GM12872 (cell line): ENCODE results near the gene HCN1.

Source experiments
- TF ChIP-seq, protein P1 (sequence below): IDR thresholded peaks from 3 replicates; pipeline ENCODE4 v1.5.1; 2011; ENCODE audit warnings: low read depth, mild to moderate bottlenecking, low read length, moderate library complexity; ENCODE audit not compliant: insufficient read depth

The HCN1 gene

DNA sequence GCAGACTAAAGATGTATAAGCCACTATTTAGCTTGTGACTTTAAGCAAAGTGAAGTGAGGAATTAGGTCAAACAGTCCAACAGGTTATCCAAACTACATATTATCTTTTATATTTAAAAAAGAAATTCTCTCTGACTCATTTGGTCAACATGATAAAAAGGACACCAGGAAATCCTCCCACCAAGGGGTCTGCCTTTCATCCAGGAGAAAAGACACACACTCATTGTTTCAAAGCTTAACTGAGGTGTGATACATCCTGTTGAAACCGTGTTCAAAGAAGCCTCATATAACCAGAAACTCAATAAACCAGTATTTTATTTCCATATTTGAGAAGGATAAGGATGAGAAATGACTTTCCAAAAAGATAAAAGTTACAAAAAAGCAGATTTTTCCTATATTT lies 417.1 kb downstream of the HCN1 start:
- TF ChIP-seq, protein P1, sequence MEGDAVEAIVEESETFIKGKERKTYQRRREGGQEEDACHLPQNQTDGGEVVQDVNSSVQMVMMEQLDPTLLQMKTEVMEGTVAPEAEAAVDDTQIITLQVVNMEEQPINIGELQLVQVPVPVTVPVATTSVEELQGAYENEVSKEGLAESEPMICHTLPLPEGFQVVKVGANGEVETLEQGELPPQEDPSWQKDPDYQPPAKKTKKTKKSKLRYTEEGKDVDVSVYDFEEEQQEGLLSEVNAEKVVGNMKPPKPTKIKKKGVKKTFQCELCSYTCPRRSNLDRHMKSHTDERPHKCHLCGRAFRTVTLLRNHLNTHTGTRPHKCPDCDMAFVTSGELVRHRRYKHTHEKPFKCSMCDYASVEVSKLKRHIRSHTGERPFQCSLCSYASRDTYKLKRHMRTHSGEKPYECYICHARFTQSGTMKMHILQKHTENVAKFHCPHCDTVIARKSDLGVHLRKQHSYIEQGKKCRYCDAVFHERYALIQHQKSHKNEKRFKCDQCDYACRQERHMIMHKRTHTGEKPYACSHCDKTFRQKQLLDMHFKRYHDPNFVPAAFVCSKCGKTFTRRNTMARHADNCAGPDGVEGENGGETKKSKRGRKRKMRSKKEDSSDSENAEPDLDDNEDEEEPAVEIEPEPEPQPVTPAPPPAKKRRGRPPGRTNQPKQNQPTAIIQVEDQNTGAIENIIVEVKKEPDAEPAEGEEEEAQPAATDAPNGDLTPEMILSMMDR: no peak

DNA sequence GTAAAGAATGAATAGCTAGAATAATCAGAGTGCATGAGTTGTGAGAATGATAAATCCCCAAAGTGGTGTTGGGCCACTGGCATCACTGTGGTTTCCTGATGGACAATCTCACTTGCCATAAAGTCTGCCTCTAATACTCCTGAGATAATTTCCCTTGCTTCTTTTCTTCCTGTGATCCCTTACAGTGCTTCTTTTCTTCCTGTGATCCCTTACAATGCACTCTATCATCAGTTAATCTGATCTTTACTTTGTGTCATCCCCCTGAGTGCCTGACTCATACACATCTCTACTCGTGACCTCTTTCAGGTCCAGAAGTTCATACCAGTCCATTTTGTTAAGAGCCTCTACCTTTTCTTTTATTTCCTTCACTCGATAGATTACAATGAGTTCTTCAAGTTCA lies 418.3 kb downstream of the HCN1 start:
- TF ChIP-seq, protein P1: no peak

DNA sequence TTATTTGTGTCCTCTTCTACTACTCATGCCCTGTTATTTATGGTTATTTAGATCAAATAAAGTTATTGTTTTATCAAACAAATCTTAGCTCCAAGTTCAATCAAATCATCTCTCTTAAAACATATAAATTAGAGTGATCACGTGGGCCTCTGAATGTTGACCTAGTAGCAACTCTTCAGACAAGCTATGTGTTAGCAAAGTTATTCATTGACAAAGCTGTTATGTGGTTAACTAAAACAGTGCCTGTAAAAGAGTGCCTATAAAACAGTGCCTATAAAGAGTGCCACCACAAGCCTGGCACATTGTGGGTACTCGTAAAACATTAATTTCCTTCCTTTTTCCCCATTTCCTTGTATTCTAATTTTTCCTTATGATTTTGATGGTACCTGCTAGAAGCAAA lies 421.9 kb downstream of the HCN1 start:
- TF ChIP-seq, protein P1: no peak

DNA sequence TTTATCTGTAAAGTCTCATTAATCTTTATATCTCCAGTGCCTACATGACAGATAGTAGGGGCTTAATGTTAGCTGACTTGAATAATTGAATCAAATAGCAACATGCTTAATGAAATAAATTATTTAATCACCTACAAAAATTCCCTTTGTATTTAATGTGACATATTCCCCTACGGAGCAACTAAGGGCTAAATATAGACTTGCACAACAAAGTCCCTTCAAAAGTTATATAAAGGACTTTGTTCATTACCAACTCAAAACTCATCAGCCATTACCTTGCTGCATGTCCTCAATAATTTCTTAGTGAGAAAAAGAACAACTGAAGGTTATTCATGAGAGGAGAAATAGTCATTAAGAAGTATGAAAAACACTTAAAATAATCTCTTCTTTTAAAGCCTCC lies 424.6 kb downstream of the HCN1 start:
- TF ChIP-seq, protein P1: no peak

DNA sequence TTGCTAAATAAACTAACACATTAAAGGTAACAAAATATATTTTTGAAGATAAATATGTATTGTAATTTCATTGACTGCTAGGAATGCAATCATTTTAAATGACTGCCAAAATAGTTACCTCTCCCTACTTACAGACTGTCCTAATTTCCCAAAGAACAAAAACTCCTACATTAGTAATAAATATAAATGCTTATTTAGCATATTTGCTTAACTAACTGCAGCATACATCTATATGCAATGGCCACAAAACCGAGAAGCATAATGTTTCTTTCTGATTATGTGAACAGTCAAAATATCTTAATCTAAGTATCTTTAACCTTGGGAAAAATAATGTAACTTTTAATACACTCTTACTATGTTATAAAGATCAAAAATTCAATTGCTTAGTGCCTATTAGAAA lies 431.7 kb downstream of the HCN1 start:
- TF ChIP-seq, protein P1: no peak

DNA sequence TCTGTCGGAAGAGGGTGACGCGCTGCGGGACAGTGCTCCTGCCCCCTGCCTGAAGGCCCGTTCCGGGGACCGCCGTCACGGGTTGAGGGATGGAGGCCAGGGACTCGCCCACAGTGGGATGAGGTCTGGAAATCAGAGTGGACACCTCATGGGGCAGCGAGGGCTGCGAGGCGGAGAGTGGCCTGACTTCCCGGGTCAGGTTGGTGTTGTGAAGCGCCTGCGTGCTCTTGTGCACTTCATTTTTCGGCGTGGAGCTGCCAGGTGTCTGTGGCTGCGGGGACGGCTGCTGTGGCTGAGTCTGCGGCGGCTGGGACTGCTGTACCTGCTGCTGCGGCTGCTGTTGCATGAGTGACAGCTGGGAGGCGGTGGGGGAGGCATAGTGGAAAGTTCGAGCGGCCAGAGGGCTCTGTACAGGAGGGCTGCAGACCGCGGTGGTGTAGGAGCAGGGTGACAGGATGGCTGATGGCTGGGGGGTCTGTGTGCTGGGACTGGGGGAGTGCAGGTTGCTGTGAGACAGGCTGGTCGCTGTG lies 434.1 kb downstream of the HCN1 start:
- TF ChIP-seq, protein P1: no peak

DNA sequence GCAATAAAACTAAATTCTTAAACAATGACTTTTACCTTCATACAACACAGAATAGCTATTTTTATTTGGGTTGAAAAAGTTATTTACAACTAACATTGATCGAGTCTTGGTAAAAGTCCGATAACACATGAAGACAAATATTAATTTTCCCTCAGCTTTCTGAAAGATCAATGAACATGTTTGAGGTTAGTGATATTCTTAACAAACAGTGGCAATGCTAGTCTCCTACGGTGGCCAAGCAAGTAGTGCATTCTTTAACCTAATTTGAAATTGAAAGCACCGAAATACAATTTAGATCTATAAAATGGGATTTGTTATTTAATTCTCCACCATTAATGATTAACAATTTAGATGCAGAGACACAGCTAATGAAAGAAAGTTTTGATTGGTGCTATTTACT lies 435.1 kb downstream of the HCN1 start:
- TF ChIP-seq, protein P1: no peak
